ENCODE results near the gene PAX7.
"Not testable (repeated sequence)": the region's sequence is repeated elsewhere in the genome, so short reads cannot be mapped to it uniquely, and the experiment has no call there.

Gene PAX7

GRCh38 chr1:18666317-18666920 lies 35.8 kb downstream of the PAX7 start:
- no peak for DNase-seq

- DNase-seq = no peak
Measured at GRCh38 chr1:18667333-18667732, 36.7 kb downstream of the PAX7 start.

DNA sequence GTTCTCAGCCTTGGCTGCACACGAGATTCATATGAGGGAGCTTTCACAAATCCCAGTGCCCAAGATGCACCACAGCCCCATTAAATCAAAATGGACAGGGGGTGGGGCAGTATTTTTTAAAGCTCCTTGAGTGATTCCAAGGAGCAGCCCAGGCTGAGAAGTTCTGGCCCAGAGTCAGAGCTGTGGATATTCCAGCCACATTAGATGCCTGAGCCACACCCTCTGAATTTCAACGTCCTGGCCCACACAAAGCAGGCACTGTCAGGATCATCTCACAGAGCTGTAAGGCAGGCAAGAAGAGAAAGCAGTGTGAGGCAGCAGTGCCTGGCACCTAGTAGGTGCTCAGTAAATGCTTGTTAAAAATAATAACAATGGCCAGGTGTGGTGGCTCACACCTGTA lies 37.4 kb downstream of the PAX7 start:
- DNase-seq = no peak

GRCh38 chr1:18668750-18669404 lies 38.2 kb downstream of the PAX7 start:
- no peak for DNase-seq

DNA sequence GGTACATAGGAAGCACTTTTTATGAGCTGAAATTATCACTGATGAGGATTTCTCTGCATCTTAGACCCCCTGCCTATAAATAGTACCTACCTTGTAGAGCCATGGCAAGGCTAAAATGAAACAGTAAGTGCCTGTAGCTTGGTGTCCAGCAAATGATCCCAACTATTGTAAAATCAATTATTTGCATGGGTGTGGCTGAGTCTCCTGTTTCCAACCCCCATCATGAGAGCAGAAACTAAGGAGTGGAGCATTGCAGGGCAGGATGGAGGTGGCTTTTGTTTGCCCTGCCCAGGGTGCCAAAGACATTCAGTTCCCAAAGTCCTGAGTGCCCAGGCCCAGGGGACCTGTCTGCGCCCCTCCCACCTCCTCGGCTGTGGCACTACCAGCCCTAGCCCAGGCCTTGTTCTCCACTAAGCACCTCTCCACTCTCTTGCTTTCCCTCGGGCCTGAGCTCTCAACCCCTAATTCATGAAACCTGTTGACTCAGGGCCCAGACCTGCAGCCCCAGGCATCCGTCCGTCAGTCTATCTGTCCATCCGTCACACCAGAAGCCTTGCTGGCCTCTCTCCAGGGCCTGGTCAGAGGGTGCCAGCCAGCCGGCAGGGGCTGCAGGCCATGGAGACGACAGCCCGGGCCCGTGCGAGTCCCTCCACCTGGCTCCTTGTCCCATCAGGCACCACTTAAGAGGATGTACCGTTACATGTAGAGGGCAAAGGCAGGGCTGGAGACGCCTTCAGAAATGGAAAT lies 39.6 kb downstream of the PAX7 start:
- DNase-seq = no peak

- DNase-seq = no peak
Measured at GRCh38 chr1:18670868-18671225, 40.2 kb downstream of the PAX7 start.

- no peak for DNase-seq
Measured at GRCh38 chr1:18673976-18674375, 43.3 kb downstream of the PAX7 start.

DNA sequence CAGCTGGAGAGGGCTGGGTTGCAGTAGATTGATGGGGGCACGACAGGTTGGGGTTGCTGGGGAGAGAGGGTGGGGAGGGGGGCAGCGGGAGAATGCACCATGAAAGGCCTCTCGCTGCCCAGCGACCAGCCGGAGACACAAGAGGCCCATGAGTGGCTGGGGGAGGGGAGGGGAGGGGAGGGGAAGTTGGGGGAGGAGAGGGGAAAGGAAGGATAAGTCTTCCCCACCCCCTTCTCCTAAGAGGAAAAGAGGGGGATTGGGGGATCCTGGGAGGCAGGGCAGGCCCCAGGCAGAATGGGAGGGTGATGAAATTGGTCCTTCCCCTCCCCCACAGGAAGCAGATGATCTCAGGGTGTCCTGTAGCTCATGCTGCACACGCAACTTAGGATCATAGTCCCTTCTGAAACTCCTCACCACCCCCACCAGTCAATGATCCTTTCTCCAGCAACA lies 45.7 kb downstream of the PAX7 start:
- DNase-seq = no peak

- no peak for DNase-seq
Measured at GRCh38 chr1:18681423-18681835, 50.8 kb downstream of the PAX7 start.

DNA sequence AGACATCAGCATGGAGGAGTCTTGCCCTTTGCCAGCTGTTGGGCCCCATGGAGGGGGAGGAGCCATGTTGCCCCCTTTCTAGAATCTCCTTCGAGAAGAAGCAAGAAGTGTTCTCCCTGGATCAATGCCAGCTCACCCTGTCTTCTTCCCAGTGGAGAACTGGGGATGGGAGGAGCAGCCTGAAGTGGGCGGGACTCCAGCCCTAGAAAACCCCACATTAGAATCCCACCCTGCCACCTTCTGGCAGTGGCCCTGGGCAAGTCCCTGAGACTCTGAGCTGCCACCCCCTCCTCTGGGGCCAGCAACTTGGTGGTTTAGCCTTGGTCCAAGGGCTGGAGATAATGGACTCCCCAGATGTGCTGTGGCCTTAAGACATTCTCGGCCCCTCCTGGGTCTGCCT lies 51.7 kb downstream of the PAX7 start:
- DNase-seq = no peak

GRCh38 chr1:18684303-18684702 lies 53.7 kb downstream of the PAX7 start:
- no peak for DNase-seq

DNA sequence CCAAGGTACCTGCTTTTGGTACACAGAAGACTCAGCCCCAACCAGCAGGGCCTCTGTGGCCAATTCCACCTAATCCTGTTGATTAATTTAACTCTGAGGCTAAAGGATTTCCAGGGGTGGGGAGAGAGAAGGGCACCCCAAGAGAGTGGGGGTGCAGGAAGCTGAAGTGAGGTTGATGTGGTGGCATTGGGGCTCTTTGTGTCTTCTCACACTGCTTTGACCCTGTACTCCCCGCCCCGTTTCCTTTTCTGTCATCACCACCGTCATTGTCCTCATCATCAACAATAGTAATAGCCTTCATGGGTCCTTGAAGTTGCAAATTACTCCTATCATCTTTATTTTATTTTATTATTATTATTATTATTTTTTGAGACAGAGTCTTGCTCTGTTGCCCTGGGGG lies 55.9 kb downstream of the PAX7 start:
- no peak for DNase-seq

DNA sequence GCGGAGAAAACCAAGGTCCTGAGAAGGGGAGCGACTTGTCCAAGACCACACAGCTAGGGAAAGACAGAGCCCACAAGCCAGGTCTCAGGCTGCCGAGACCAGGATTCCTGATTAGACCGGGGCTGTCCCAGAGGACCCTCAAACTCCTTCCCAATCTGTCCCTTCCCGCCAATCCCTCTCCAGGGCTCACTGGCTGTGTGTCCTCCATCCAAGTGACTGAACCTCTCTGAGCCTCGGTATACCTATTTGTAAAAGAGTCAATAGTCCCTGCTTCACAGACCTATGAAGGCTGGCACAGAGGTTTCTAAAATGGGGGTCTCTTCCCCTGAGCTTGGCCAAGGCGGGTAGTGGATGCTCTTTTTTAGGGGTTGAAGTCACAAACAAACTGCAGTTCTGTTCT lies 56.6 kb downstream of the PAX7 start:
- no peak for DNase-seq

DNA sequence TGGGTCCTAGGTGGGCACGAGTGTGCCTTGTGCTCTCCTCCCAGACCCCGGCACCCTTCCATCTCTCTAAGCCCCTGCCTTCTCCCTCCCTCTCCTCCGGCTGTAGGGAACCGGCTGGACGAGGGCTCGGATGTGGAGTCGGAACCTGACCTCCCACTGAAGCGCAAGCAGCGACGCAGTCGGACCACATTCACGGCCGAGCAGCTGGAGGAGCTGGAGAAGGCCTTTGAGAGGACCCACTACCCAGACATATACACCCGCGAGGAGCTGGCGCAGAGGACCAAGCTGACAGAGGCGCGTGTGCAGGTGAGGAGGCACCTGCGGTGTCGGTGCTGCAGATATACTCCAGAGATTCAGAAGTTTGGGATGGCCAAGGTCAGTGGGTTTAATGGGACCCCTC lies 61.0 kb downstream of the PAX7 start:
- DNase-seq = no peak

DNA sequence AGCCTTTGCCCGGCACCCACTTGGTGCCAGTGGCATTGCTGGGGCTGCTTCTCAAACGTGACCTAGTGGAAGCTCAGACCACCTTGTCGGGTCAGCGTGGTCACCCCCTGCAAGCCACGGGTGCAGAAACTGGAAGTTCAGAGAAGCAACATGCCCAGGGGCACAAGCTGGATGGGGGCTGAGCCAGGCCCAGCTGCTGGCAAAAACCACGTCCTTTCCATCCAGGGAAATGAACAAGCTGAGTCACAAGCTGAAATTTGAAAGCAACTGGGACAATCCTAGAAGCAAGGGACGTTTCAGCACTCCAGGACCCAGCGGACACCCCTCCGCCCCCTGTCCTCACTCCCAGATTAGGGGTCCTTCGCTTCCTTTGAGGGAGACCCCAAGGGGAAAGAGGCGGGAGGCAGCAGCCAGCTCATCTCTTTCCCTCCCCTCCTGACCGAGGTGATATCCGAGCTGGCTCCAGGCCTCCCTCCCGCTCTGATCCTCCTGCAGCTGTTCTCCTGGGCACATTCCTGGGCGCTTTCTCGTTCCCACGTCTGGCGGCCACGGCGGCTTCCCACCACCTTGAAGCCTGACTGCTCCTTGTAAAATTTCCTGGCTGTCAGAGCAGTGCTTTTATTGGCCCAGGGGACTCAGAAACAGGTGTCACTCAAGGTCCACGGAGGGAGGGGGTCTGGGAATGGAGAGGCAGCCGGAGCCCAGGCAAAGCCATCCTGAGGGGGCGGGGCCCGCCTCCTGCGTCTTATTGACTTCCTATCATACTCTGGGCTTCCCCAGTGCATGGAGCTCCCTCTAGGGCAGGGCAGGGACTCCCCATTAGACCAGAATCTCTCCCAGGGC lies 62.8 kb downstream of the PAX7 start:
- no peak for DNase-seq

- not testable (repeated sequence) for DNase-seq
Measured at GRCh38 chr1:18694289-18694688, 63.6 kb downstream of the PAX7 start.

- no peak for DNase-seq
Measured at GRCh38 chr1:18697541-18697940, 66.9 kb downstream of the PAX7 start.

DNA sequence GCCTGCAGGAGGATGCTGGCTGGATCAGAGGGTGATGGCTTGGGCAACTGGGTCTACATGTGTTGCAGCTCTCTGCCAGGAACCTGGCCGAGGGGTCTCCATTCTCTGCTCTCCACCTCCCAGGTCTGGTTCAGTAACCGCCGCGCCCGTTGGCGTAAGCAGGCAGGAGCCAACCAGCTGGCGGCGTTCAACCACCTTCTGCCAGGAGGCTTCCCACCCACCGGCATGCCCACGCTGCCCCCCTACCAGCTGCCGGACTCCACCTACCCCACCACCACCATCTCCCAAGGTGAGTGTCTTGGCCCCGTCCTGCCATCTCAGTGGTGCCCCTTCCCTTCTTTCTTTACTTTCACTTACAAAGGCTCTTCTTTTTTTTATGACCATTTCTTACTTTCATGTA lies 69.9 kb downstream of the PAX7 start:
- no peak for DNase-seq

DNA sequence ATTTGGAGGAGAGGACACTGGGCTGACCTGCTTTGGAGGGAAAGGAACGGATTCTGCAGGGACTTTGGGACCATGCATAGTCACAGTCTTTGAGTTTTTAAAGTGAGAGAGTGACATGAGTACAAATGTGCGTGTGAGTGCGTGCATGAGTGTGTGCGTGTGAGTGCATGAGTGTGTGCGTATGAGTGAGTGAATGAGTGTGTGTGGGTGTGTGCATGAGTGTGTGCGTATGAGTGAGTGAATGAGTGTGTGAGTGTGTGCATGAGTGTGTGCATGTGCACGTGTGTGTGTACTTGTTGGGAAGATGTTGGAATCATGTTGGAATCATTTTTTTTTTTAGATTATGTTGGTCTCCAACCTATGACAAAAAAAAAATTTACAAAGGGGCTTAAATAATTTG lies 70.5 kb downstream of the PAX7 start:
- no peak for DNase-seq

DNA sequence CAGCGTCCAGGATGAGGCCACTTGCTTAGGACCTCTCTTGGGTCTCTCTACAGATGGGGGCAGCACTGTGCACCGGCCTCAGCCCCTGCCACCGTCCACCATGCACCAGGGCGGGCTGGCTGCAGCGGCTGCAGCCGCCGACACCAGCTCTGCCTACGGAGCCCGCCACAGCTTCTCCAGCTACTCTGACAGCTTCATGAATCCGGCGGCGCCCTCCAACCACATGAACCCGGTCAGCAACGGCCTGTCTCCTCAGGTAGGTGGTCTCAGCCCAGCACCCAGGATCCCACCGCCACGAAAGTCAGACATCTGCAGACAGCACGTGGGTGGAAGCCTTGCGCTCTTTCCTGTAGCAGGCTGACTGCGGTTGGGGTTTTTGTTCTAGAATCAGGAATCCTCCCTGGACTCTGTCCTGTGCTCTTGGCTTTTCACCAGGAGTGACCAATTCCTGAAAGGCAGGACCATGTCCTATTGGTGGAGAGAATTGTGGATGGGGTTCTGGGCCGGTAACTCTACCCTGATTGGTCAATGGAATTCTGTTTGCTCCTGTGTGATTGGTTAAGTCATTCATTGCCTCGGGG lies 72.5 kb downstream of the PAX7 start:
- DNase-seq = no peak

DNA sequence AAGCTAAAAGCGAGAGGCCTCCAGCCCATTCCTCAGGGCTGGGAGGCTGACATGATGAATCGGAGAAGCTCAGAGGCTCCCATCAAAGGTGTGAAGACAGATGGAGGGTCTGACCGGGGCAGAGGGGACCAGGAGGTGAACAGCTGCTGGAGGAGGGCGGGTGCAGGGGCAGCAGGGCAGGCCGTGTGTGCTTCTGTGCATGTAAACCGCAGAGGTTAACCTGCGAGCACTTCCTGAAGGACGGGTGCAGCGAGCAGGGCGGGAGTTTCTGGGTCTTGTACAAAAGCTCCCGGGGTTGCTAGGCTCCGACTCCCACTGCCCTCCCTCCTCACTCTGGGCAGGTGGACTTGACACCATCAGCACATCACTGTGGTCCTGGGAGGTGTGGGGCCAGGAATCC lies 75.2 kb downstream of the PAX7 start:
- no peak for DNase-seq

GRCh38 chr1:18707696-18708257 lies 77.1 kb downstream of the PAX7 start:
- DNase-seq = no peak

- no peak for DNase-seq
Measured at GRCh38 chr1:18710002-18710401, 79.4 kb downstream of the PAX7 start.
